Activated CD8-positive, alpha-beta memory T cell treated with anti-CD3 and anti-CD28 coated beads for 4 hours (primary cell): ENCODE results near the gene COX7A1.
"Not testable (repeated sequence)": the region's sequence is repeated elsewhere in the genome, so short reads cannot be mapped to it uniquely, and the experiment has no call there.

Experiments used
- DNase-seq, 2 donors: peaks; one replicate each; pipeline ENCODE4 v3.0.0-alpha.2; 2020; ENCODE audit warnings: low read depth in 2 of 2

COX7A1 gene

DNA sequence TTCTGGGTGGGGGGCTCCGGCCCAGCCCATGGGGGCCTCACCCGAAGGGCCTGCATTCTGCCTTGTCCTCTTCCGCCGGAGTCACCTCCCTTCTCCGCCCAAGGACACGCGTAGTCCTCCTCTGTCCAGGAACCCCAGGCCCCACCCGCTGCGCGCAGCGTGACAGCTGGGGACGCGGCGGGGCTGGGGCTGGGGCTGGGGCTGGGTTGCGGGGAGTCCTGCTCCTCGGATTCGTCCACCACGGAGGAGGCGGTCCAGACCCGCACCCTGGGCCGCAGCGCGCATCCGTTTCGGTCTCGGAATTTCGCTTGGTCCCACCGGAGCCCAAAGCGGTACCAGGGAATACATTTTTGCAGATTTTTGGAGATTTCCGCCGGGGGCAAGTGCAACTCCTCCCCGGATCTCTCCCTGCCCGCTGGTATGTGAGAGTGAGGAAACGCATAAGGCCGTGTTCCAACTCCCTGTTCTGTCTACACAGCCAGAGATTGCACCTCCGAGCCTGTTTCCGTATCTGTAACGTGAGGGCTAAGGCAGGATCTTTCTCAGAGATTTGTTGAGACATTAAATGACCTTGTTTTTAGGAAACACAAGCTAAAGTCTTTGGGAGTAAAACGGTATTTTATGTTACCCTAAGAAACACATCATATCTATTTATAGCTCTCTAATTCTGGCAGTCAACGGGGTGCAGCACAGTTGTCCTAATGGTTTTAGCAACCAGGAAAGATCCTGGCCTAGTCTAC is at the start of gene COX7A1:
Gene COX7A1, minus strand, starts transcription at position 96 of the 740 bp plus-strand sequence. Its CDS starts 40 bp downstream, at position 56.
- no peak for DNase-seq

GRCh38 chr19:36201684-36202083 is 49.4 kb upstream of the COX7A1 start:
- no peak for DNase-seq

DNA sequence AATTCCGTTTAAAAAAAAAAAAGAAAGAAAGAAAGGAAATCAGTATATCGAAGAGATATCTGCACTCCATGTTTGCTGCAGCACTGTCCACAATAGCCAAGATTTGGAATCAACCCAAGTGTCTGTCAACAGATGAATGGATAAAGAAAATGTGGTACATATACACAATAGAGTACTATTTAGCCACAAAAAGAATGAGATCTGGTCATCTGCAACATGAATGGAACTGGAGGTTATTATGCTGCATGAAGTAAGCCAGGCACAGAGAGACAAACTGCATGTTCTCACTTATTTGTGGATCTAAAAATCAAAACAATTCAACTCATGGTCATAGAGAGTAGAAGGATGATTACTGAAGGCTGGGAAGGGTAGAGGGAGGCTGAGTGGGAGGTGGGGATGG is 45.9 kb upstream of the COX7A1 start:
- no peak for DNase-seq

DNA sequence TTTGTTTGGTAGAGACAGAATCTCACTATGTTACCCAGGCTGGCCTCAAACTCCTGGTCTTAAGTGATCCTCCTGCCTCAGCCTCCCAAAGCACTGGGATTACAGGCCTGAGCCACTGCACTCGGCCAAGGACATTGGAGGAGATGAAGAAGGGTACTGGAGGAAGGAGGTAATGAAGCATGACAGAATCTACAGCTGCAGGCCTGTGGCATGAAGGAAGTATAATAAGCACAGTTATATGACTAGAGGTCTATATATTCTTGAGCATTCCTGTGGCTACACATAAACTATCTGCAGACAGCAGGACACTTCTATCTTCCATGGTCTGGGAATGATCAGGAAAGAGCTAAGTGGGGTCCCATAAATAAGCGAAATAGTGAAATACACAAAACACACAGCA is 44.0 kb upstream of the COX7A1 start:
- no peak for DNase-seq

DNA sequence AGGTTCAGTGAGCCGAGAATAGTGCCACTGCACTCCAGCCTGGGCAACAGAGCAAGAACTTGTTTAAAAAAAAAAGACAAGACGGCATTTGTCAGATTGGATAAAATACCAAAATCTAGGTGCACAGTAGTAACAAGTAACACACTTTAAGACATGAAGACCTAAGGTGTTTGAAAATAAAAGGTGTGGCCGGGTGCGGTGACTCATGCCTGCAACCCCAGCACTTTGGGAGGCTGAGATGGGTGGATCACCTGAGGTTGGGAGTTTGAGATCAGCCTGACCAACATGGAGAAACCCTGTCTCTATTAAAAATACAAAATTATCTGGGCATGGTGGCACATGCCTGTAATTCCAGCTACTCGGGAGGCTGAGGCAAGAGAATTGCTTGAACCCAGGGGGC is 34.5 kb upstream of the COX7A1 start:
- not testable (repeated sequence) for DNase-seq

DNA sequence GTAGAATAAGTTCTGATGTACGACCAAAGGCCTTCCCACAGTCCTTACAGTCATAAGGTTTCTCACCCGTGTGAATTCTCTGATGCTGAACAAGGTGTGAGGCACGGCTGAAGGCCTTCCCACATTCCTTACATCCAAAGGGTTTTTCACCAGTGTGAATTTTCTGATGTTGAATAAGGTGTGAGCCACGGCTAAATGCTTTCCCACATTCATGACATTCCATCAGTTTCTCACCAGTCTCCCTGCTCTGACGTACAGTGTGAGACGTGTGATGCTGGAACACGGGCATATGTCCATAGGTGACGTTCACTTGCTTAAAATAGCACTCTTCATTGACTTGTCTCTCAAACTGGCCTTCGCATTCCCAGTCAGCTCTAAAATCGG is 31.0 kb upstream of the COX7A1 start:
- no peak for DNase-seq

GRCh38 chr19:36182612-36183244 is 30.5 kb upstream of the COX7A1 start:
- no peak for DNase-seq

DNA sequence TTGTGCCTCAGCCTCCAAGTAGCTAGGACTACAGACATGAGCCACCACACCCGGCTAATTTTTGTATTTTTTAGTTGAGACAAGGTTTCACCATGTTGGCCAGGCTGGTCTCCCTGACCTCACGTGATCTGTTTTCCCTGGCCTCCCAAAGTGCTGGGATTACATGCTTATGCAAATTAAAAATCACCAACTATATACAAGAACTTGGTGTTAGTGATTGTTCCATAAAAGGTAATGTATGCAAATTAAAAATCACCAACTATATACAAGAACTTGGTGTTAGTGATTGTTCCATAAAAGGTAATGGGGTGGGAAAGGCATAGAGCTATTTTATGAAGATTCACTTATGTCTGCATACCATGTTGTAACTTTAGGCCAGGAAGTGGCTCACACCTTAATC is 26.8 kb upstream of the COX7A1 start:
- DNase-seq, result not testable (repeated sequence)

DNA sequence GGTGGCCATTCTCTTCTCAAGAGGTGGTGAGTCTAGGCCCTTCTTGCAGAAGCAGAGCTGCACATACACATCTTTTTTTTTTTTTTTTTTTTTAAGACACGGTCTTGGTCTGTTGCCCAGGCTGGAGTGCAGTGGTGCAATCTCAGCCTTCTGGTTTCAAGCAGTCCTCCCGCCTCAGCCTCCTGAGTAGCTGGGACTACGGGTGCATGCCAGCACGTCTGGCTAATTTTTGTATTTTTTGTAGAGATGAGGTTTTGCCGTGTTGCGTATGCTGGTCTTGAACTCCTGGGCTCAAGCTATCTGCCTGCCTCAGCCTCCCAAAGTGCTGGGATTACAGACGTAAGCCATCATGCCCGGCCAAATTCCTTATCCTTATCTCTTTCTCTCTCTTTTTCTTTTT is 21.6 kb upstream of the COX7A1 start:
- DNase-seq, result not testable (repeated sequence)

- DNase-seq, result no peak
Measured at GRCh38 chr19:36172852-36173251, 20.6 kb upstream of the COX7A1 start.

GRCh38 chr19:36169084-36169760 is 17.0 kb upstream of the COX7A1 start:
- no peak for DNase-seq

GRCh38 chr19:36163813-36164212 is 11.6 kb upstream of the COX7A1 start:
- no peak for DNase-seq

DNA sequence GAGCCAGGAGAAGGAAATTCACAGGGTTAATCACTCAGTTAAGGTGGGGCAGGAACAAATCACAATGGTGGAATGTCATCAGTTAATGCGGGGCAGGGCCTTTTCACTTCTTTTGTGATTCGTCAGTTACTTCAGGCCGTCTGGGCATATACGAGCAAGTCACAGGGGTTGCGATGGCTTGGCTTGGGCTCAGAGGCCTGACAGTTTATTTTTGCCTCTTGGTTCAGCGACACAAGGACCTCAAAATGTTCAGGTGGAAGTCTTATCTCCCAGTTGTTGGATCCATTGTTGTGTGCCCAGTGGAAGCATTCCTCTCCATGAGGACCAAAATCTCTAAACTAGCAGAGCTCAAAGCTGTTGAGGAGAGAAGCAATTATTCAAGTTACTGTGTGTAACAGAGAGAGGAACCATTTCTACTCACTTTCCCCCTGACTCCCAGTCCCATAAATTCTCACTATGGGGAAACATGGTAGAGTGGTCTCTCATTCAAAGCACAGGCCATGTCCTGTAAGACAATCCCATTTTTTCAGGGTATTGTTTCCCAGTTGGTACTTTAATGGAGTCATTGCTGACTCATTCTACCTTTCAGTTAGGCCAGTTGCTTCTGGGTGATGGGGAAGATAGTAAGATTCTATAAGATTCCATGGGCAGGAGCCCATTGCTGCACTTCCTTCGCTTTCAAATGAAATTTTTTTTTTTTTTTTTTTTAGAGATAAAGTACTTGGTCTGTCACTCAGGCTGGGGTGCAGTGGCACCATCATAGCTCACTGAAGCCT is 8.8 kb upstream of the COX7A1 start:
- no peak for DNase-seq

GRCh38 chr19:36153126-36153525 is 879 bp upstream of the COX7A1 start:
- no peak for DNase-seq

DNA sequence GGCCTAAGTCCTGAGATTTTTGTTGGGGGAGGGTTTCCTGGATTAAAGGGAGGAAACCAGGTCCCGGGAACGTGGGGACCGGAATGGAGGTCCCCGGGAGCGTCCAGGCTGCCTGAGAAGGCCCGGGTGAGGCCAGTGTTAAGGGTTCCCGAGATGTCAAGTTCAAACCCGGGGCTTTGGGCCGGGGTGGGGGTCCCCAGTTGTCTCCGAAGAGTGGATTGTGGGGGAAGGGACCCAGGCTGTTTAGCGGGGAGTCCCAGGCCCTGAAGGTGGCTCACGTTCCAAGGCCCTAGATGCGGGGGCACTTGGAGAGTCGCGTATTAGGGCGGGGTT is 262 bp downstream of the COX7A1 start:
- no peak for DNase-seq

GRCh38 chr19:36151144-36152018 is 866 bp downstream of the COX7A1 start:
- no peak for DNase-seq

GRCh38 chr19:36150586-36150985 is 1.7 kb downstream of the COX7A1 start:
- no peak for DNase-seq

GRCh38 chr19:36149673-36150406 is 2.4 kb downstream of the COX7A1 start:
- DNase-seq, result no peak

- no peak for DNase-seq
Measured at GRCh38 chr19:36144624-36145023, 7.6 kb downstream of the COX7A1 start.

GRCh38 chr19:36142496-36142895 is 9.8 kb downstream of the COX7A1 start:
- DNase-seq, result no peak

DNA sequence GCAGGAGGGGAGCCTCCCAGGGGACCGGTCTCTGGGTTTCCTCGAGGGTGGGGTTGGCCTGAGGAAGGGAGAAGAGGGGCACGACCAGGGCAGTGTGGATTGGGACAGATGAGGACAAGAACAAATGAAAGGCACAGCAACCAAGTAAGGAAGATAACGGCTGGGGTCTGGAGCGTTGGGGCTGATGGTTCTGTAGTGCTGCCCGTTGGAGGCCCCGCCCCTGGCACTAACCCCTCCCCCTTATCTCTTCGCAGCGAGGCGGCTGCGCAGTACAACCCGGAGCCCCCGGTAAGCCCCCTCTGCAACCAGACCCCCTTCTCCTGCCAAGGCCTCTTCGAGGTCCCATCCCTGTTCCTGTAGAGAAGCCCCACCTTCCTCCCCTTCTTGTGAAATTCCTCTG is 10.2 kb downstream of the COX7A1 start:
- no peak for DNase-seq
